Osteoblast (primary cell): ENCODE results near the gene SLX4. TPM values are rescaled to one million over a fixed set of nuclear protein-coding genes. Genes with fewer than 3 reads are reported as not detected.

ENCODE experiments used
- DNase-seq: peaks from one replicate; pipeline ENCODE4 v3.0.0; 2011; ENCODE audit warnings: low spot score, mixed read lengths; ENCODE audit not compliant: insufficient read length; ENCODE audit errors: missing footprints
- H2AFZ ChIP-seq: 2 replicates; pipeline ENCODE4 v1.6.0; 2011; ENCODE audit warnings: mild to moderate bottlenecking, low read length
- H3K27ac ChIP-seq: 2 replicates; pipeline ENCODE4 v1.5.1; 2011; ENCODE audit warnings: mild to moderate bottlenecking, low read depth, low read length, moderate library complexity
- H3K27me3 ChIP-seq: 2 replicates; pipeline ENCODE4 v1.6.0; 2012; ENCODE audit warnings: mild to moderate bottlenecking, control low read depth, inconsistent platforms, low read length, moderate library complexity; ENCODE audit not compliant: insufficient read depth
- H3K36me3 ChIP-seq: 2 replicates; pipeline ENCODE4 v1.5.1; 2011; ENCODE audit warnings: mild to moderate bottlenecking, low read length, control low read depth, moderate library complexity; ENCODE audit not compliant: insufficient read depth
- H3K4me1 ChIP-seq: 2 replicates; pipeline ENCODE4 v1.5.1; 2011; ENCODE audit warnings: mild to moderate bottlenecking, low read length, control low read depth, moderate library complexity; ENCODE audit not compliant: insufficient read depth
- H3K4me2 ChIP-seq: 2 replicates; pipeline ENCODE4 v1.6.0; 2011; ENCODE audit warnings: mild to moderate bottlenecking, low read length; ENCODE audit not compliant: insufficient read depth
- H3K4me3 ChIP-seq: fragments of 200-600 bp; sonication (generic); 3 replicates; pipeline ENCODE4 v1.5.1; 2012; ENCODE audit warnings: mild to moderate bottlenecking, low read length, inconsistent platforms; ENCODE audit not compliant: insufficient read depth
- H3K79me2 ChIP-seq: 2 replicates; pipeline ENCODE4 v1.6.0; 2012; ENCODE audit warnings: mild to moderate bottlenecking, low read length, control low read depth, inconsistent platforms; ENCODE audit not compliant: insufficient read depth
- H3K9me3 ChIP-seq: 2 replicates; pipeline ENCODE4 v1.5.1; 2011; ENCODE audit warnings: low read depth, low read length, control low read depth
- H4K20me1 ChIP-seq: 2 replicates; pipeline ENCODE4 v1.6.0; 2012; ENCODE audit warnings: mild to moderate bottlenecking, low read length, control low read depth; ENCODE audit not compliant: insufficient read depth
- CTCF ChIP-seq: IDR thresholded peaks from 2 replicates; pipeline ENCODE4 v1.5.1; 2011; ENCODE audit warnings: mild to moderate bottlenecking, low read depth, low read length, moderate library complexity; ENCODE audit errors: extremely low read depth
- total RNA-seq: library from RNA; depleted of rRNA; stranded (reverse); fragments of >200 nt; gene quantifications from 2 replicates; pipeline ENCODE4 v1.2.3, GENCODE V29; 2012

SLX4 gene
- total RNA-seq, 1 donor = 4.0 TPM

DNA sequence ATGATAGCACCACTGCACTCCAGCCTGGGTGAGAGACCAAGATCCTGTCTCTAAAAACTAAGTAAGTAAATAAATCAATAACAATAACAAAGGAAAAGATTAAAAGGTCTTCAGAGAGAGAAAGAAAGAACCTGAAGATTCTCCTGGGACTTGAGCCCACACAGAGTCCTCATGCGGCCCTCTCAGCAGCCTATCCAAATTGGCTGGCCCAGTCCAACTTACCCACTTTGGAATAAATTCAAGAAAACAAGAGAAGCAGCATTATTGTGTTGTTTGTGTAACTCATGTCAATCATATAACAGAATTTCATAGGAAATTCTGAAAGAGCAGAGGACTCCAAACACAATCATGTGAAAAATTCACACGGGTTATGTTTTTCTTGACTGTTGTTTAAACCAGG lies 3.8 kb downstream of the SLX4 start:
- no peak overlapping the region for H3K4me3 ChIP-seq
- no peak for DNase-seq
- peaks cover 21% of the 10 kb centered on the region for H3K79me2 ChIP-seq
- TF ChIP-seq CTCF = no peak
- peak overlapping the region; percentile 41 for H2AFZ ChIP-seq
- H3K27me3 ChIP-seq = no peaks in the 10 kb centered on the region
- no peaks in the 10 kb centered on the region for H3K9me3 ChIP-seq
- H4K20me1 ChIP-seq = no peaks in the 10 kb centered on the region
- H3K27ac ChIP-seq = no peak overlapping the region
- H3K4me1 ChIP-seq = peaks cover 11% of the 10 kb centered on the region
- no peak overlapping the region for H3K4me2 ChIP-seq
- H3K36me3 ChIP-seq = peaks cover 17% of the 10 kb centered on the region

DNA sequence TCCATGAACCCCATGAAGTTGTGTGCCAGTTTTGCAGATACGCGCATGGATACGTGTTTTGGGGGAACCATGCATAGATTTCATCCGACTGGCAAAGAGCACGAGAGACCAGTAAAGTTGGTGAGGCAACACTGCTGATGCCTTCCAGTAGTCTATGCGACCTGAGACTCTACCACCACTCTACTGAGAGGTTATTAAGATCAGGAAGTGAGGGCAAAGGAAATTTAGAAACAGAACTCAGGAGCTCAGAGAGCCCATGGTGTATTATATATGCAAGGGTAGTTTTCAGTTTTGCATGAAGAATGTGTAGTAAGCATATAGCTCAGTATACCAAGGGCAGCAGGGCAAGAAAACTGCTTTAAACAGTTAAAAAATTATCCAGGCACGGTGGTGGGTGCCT lies 4.2 kb downstream of the SLX4 start:
- H3K27me3 ChIP-seq = no peaks in the 10 kb centered on the region
- no peak for TF ChIP-seq CTCF
- no peak overlapping the region for H3K27ac ChIP-seq
- no peak overlapping the region for H3K4me2 ChIP-seq
- H3K4me1 ChIP-seq = peaks cover 8% of the 10 kb centered on the region
- H3K4me3 ChIP-seq = no peak overlapping the region
- DNase-seq = no peak
- peaks cover 17% of the 10 kb centered on the region for H3K79me2 ChIP-seq
- no peak overlapping the region for H2AFZ ChIP-seq
- H4K20me1 ChIP-seq = no peaks in the 10 kb centered on the region
- H3K36me3 ChIP-seq = peaks cover 17% of the 10 kb centered on the region
- H3K9me3 ChIP-seq = no peaks in the 10 kb centered on the region

GRCh38 chr16:3606441-3606840 lies 5.0 kb downstream of the SLX4 start:
- Histone ChIP-seq H3K4me3 (no peak overlapping the region), H3K36me3 (peaks cover 17% of the 10 kb centered on the region), H3K79me2 (peaks cover 10% of the 10 kb centered on the region), H3K27me3 (no peaks in the 10 kb centered on the region), H3K9me3 (no peaks in the 10 kb centered on the region), H2AFZ (no peak overlapping the region), H3K4me1 (peaks cover 8% of the 10 kb centered on the region), H3K27ac (no peak overlapping the region), H4K20me1 (no peaks in the 10 kb centered on the region), H3K4me2 (no peak overlapping the region)
- TF ChIP-seq CTCF = no peak
- DNase-seq = no peak

DNA sequence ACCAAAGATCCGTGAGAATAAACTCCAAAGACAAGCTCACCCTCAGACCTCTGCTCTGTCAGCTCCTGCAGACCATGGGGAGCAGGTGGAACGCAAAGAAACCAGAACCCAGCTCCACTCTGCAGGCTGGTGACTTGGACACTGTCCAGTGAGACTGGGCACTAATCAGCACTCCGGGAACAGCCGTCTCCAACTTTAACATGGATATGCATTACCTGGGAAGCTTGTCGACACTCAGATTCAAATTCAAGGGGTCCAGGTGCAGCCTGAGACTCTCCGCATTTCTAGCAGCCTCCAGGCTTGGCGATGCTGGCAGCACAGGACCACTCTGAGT lies 9.1 kb downstream of the SLX4 start:
- Histone ChIP-seq H3K27ac (no peak overlapping the region), H3K9me3 (peaks cover 2% of the 10 kb centered on the region), H3K27me3 (no peaks in the 10 kb centered on the region), H2AFZ (no peak overlapping the region), H3K4me2 (no peak overlapping the region), H3K4me3 (no peak overlapping the region), H3K79me2 (no peaks in the 10 kb centered on the region), H4K20me1 (no peaks in the 10 kb centered on the region), H3K4me1 (no peaks in the 10 kb centered on the region), H3K36me3 (peaks cover 33% of the 10 kb centered on the region)
- DNase-seq = no peak
- no peak for TF ChIP-seq CTCF
